Measurements from ENCODE around the gene EME2.

The EME2 gene

GRCh38 chr16:1778200-1779179 is 5.9 kb downstream of the EME2 start:
- H3K9ac ChIP-seq (ENCODE audit: low read depth, low read length, poor library complexity): peak overlapping the region; percentile 78
- no peaks in the 10 kb centered on the region for H3K9me3 ChIP-seq (replicated peaks in 1 of 2; ENCODE audit: control insufficient read depth in 2 of 2, insufficient read depth in 1 of 2, low read depth in 1 of 2, low read length in 2 of 2)
- no peak overlapping the region for H2AK5ac ChIP-seq (ENCODE audit: low read depth, low read length)
- peaks cover 38% of the 10 kb centered on the region for H3K79me1 ChIP-seq (ENCODE audit: low read depth, low read length)
- H3K27ac ChIP-seq (replicated peaks; ENCODE audit: low read length): no peak overlapping the region
- no peak overlapping the region for H3K4me2 ChIP-seq (ENCODE audit: insufficient read depth, low read length, poor library complexity, severe bottlenecking)
- H2BK120ac ChIP-seq (ENCODE audit: low read depth, low read length): no peak overlapping the region
- H4K91ac ChIP-seq (ENCODE audit: low read depth, low read length, poor library complexity): no peak overlapping the region
- H2BK5ac ChIP-seq (ENCODE audit: low read length): no peak overlapping the region
- no peak overlapping the region for H3K4ac ChIP-seq (ENCODE audit: low read length)
- peaks cover 7 to 15% of the 10 kb centered on the region in 2 donors for H3K4me1 ChIP-seq (ENCODE audit: control insufficient read depth in 2 of 2, insufficient read depth in 1 of 2, low read depth in 1 of 2, low read length in 2 of 2)
- no CpG with 5 or more reads among the region's 34 CpGs for WGBS, 2 donors (ENCODE audit: extremely low coverage in 2 of 2, insufficient read length in 2 of 2, insufficient replicate concordance in 1 of 2)
- no peak overlapping the region for H3K14ac ChIP-seq (ENCODE audit: low read length)
- no peak overlapping the region for H3K18ac ChIP-seq (ENCODE audit: low read length)
- H3K4me3 ChIP-seq (ENCODE audit: low read length in 2 of 2): no peak overlapping the region
- H4K8ac ChIP-seq (ENCODE audit: low read depth, low read length): peak overlapping the region; percentile 43
- H3K36me3 ChIP-seq (replicated peaks in 1 of 2; ENCODE audit: control insufficient read depth in 2 of 2, insufficient read depth in 2 of 2, low read length in 2 of 2): peaks cover 32 to 65% of the 10 kb centered on the region in 2 donors
- no peaks in the 10 kb centered on the region for H3K27me3 ChIP-seq (ENCODE audit: control insufficient read depth in 3 of 3, insufficient read depth in 3 of 3, low read depth in 1 of 3, low read length in 3 of 3)
- peak overlapping the region; percentile 96 for H3K23ac ChIP-seq (ENCODE audit: low read depth, low read length, poor library complexity)
- no peak overlapping the region for H2AFZ ChIP-seq (ENCODE audit: low read length)
- DNase-seq (ENCODE audit: low spot score): no peak
- no peak overlapping the region for H2BK15ac ChIP-seq (ENCODE audit: low read length)
- peak overlapping the region; percentile 41 for H2BK12ac ChIP-seq (ENCODE audit: low read length)

DNA sequence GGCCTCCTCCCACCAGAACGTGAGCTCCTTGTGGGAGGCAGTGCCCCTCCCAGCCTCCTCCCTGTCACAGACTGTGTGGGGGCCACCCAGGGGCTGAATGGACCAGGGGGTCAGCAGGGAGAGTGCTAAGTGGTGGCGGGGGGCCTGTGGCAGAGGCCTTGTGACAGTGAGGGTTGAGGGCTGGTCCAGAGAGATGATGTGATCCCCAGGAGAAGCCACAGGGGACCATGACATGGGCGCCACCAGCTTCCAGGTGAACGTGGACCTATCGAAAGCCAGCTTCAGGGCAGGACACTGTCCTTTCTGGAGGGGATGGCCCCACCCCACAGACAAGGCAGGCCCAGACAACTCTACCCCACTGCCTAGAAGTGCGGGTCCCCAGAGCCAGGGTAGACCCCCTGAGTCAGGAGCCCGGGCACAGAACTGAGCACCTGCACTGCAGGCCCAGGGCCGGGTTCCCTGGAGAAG is 6.7 kb downstream of the EME2 start:
- no CpG with 5 or more reads among the region's 8 CpGs for WGBS, 2 donors (ENCODE audit: extremely low coverage in 2 of 2, insufficient read length in 2 of 2, insufficient replicate concordance in 1 of 2)
- H3K18ac ChIP-seq (ENCODE audit: low read length): no peak overlapping the region
- no peak overlapping the region for H3K9ac ChIP-seq (ENCODE audit: low read depth, low read length, poor library complexity)
- no peak overlapping the region for H3K4me2 ChIP-seq (ENCODE audit: insufficient read depth, low read length, poor library complexity, severe bottlenecking)
- no peak overlapping the region for H4K91ac ChIP-seq (ENCODE audit: low read depth, low read length, poor library complexity)
- H4K8ac ChIP-seq (ENCODE audit: low read depth, low read length): peak overlapping the region; percentile 65
- H3K23ac ChIP-seq (ENCODE audit: low read depth, low read length, poor library complexity): peak overlapping the region; percentile 97
- peaks cover 34% of the 10 kb centered on the region for H3K79me1 ChIP-seq (ENCODE audit: low read depth, low read length)
- no peak overlapping the region for H3K14ac ChIP-seq (ENCODE audit: low read length)
- no peak overlapping the region for H3K4ac ChIP-seq (ENCODE audit: low read length)
- no peak overlapping the region for H2BK12ac ChIP-seq (ENCODE audit: low read length)
- peaks cover 32 to 69% of the 10 kb centered on the region in 2 donors for H3K36me3 ChIP-seq (replicated peaks in 1 of 2; ENCODE audit: control insufficient read depth in 2 of 2, insufficient read depth in 2 of 2, low read length in 2 of 2)
- no peak overlapping the region for H3K4me3 ChIP-seq (ENCODE audit: low read length in 2 of 2)
- H2AK5ac ChIP-seq (ENCODE audit: low read depth, low read length): peak overlapping the region; percentile 40
- H3K27me3 ChIP-seq (ENCODE audit: control insufficient read depth in 3 of 3, insufficient read depth in 3 of 3, low read depth in 1 of 3, low read length in 3 of 3): no peaks in the 10 kb centered on the region
- H3K9me3 ChIP-seq (replicated peaks in 1 of 2; ENCODE audit: control insufficient read depth in 2 of 2, insufficient read depth in 1 of 2, low read depth in 1 of 2, low read length in 2 of 2): no peaks in the 10 kb centered on the region
- H2BK15ac ChIP-seq (ENCODE audit: low read length): no peak overlapping the region
- DNase-seq (ENCODE audit: low spot score): no peak
- no peak overlapping the region for H2AFZ ChIP-seq (ENCODE audit: low read length)
- peaks cover 7 to 11% of the 10 kb centered on the region in 2 donors for H3K4me1 ChIP-seq (ENCODE audit: control insufficient read depth in 2 of 2, insufficient read depth in 1 of 2, low read depth in 1 of 2, low read length in 2 of 2)
- H2BK120ac ChIP-seq (ENCODE audit: low read depth, low read length): no peak overlapping the region
- no peak overlapping the region for H3K27ac ChIP-seq (replicated peaks; ENCODE audit: low read length)
- H2BK5ac ChIP-seq (ENCODE audit: low read length): no peak overlapping the region

- Histone ChIP-seq H2BK15ac (ENCODE audit: low read length) (no peak overlapping the region), H3K14ac (ENCODE audit: low read length) (no peak overlapping the region), H2BK12ac (ENCODE audit: low read length) (peak overlapping the region; percentile 6), H3K27me3 (ENCODE audit: control insufficient read depth in 3 of 3, insufficient read depth in 3 of 3, low read depth in 1 of 3, low read length in 3 of 3) (no peaks in the 10 kb centered on the region), H4K8ac (ENCODE audit: low read depth, low read length) (peak overlapping the region; percentile 65), H2BK120ac (ENCODE audit: low read depth, low read length) (no peak overlapping the region), H3K18ac (ENCODE audit: low read length) (no peak overlapping the region), H4K91ac (ENCODE audit: low read depth, low read length, poor library complexity) (no peak overlapping the region), H3K79me1 (ENCODE audit: low read depth, low read length) (peaks cover 37% of the 10 kb centered on the region), H2BK5ac (ENCODE audit: low read length) (no peak overlapping the region), H3K4me2 (ENCODE audit: insufficient read depth, low read length, poor library complexity, severe bottlenecking) (no peak overlapping the region), H3K4me1 (ENCODE audit: control insufficient read depth in 2 of 2, insufficient read depth in 1 of 2, low read depth in 1 of 2, low read length in 2 of 2) (peaks cover 7% of the 10 kb centered on the region in 2 donors), H3K27ac (replicated peaks; ENCODE audit: low read length) (no peak overlapping the region), H3K23ac (ENCODE audit: low read depth, low read length, poor library complexity) (peak overlapping the region; percentile 97), H3K9me3 (replicated peaks in 1 of 2; ENCODE audit: control insufficient read depth in 2 of 2, insufficient read depth in 1 of 2, low read depth in 1 of 2, low read length in 2 of 2) (no peaks in the 10 kb centered on the region), H2AK5ac (ENCODE audit: low read depth, low read length) (peak overlapping the region; percentile 40), H3K9ac (ENCODE audit: low read depth, low read length, poor library complexity) (no peak overlapping the region), H3K36me3 (replicated peaks in 1 of 2; ENCODE audit: control insufficient read depth in 2 of 2, insufficient read depth in 2 of 2, low read length in 2 of 2) (peaks cover 32 to 67% of the 10 kb centered on the region in 2 donors), H3K4me3 (ENCODE audit: low read length in 2 of 2) (no peak overlapping the region), H2AFZ (ENCODE audit: low read length) (no peak overlapping the region), H3K4ac (ENCODE audit: low read length) (no peak overlapping the region)
- DNase-seq (ENCODE audit: low spot score): no peak
- WGBS, 2 donors (ENCODE audit: extremely low coverage in 2 of 2, insufficient read length in 2 of 2, insufficient replicate concordance in 1 of 2): no CpG with 5 or more reads among the region's 27 CpGs
These were observed 7.4 kb downstream of the EME2 start for GRCh38 chr16:1779741-1780676.

Data from neuronal stem cell (in vitro differentiated cells).